Naive thymus-derived CD8-positive, alpha-beta T cell (primary cell): Measurements from ENCODE around the gene COX15. TPM values are rescaled to one million over a fixed set of nuclear protein-coding genes. Genes with fewer than 3 reads are reported as not detected.
"Not testable (repeated sequence)": the region's sequence is repeated elsewhere in the genome, so short reads cannot be mapped to it uniquely, and the experiment has no call there.

Experiments used
- ATAC-seq, 2 donors: fragments of 150-1000 bp; cut with Tn5 transposase in 1 of 2; sonication (Bioruptor Pico), chemical (Tn5 transposase) in 1 of 2; 1 replicate in 1 of 2; 2 replicates in 1 of 2; pipeline ENCODE4 v1.10.0; 2021; ENCODE audit warnings: mild to moderate bottlenecking in 2 of 2, moderate library complexity in 2 of 2
- POLR2A ChIA-PET: fragments of 350-600 bp; sonication (Branson Sonifier 250); formaldehyde crosslinking; loops from one replicate; lab custom pipeline; 2021; ENCODE audit warnings: antibody characterized with exemption; lab: Charles Lee
- DNase-seq, 10 donors: peaks; one replicate each; pipeline versions ENCODE4 v3.0.0 to v3.0.0-alpha.2; 2020 to 2022
- H3K27ac Mint-ChIP-seq, 10 donors: one replicate each; pipeline ENCODE4 v1.8.0; 2020 to 2022; ENCODE audit warnings: mild to moderate bottlenecking in 10 of 10, mixed read lengths in 10 of 10, moderate library complexity in 4 of 10, inconsistent platforms in 1 of 10
- H3K27me3 Mint-ChIP-seq, 5 donors: one replicate each; pipeline ENCODE4 v1.8.0; 2021 to 2022; ENCODE audit warnings: mixed read lengths in 5 of 5
- H3K36me3 Mint-ChIP-seq, 3 donors: one replicate each; pipeline ENCODE4 v1.8.0; 2020 to 2022; ENCODE audit warnings: mixed read lengths in 3 of 3, mild to moderate bottlenecking in 2 of 3, inconsistent platforms in 1 of 3
- H3K4me1 Mint-ChIP-seq, 4 donors: one replicate each; pipeline ENCODE4 v1.8.0; 2021 to 2022; ENCODE audit warnings: mixed read lengths in 4 of 4
- H3K4me3 Mint-ChIP-seq, 10 donors: one replicate each; pipeline ENCODE4 v1.8.0; 2020 to 2022; ENCODE audit warnings: mild to moderate bottlenecking in 10 of 10, mixed read lengths in 10 of 10, moderate library complexity in 6 of 10, inconsistent platforms in 1 of 10
- H3K9me3 Mint-ChIP-seq, 9 donors: one replicate each; pipeline ENCODE4 v1.8.0; 2020 to 2022; ENCODE audit warnings: mixed read lengths in 9 of 9, mild to moderate bottlenecking in 3 of 9, inconsistent platforms in 1 of 9, moderate library complexity in 1 of 9
- polyA plus RNA-seq, 3 donors: library from polyadenylated mRNA; unstranded; fragments of 300-500 nt; fragmentation: Illumina TruSeq; gene quantifications; one replicate each; pipeline ENCODE4 v1.2.3, GENCODE V29; 2021
- total RNA-seq, 8 experiments: library from RNA in 2 of 8; stranded (reverse) in 2 of 8; gene quantifications; one replicate each; pipeline ENCODE4 v1.2.3 and lab custom pipeline; 2021 to 2026

Gene COX15
- total and polyA plus RNA-seq, 5 experiments from 2014 or later = 33.3 to 39.4 (median 34.2) TPM

GRCh38 chr10:99734111-99734510 lies 2.2 kb upstream of the COX15 start:
- Mint-ChIP-seq H3K4me3 (peak overlapping the region in 3 of 10 donors; percentile 81 to 100 (median 82)), H3K27ac (peak overlapping the region in 2 of 10 donors; percentile 48 to 70), H3K4me1 (peaks cover 24 to 57% (median 53%) of the 10 kb centered on the region in 4 donors), H3K36me3 (peaks cover 17 to 42% (median 18%) of the 10 kb centered on the region in 3 donors)
- H3K27me3 Mint-ChIP-seq, H3K9me3 Mint-ChIP-seq, ATAC-seq, DNase-seq, POLR2A ChIA-PET: not testable (repeated sequence)

- POLR2A ChIA-PET = no interaction called here
- H3K27ac Mint-ChIP-seq = peak overlapping the region in 7 of 10 donors; percentile 41 to 85 (median 70)
- H3K27me3 Mint-ChIP-seq = peaks cover 0 to 1% (median 0%) of the 10 kb centered on the region in 5 donors
- peak overlapping the region; percentile 50 to 100 (median 80) for H3K4me3 Mint-ChIP-seq
- peaks cover 24 to 63% (median 57%) of the 10 kb centered on the region in 4 donors for H3K4me1 Mint-ChIP-seq
- ATAC-seq (no peak), DNase-seq (no peak)
- H3K9me3 Mint-ChIP-seq = no peaks in the 10 kb centered on the region
- peaks cover 9 to 43% (median 14%) of the 10 kb centered on the region in 3 donors for H3K36me3 Mint-ChIP-seq
Observed at GRCh38 chr10:99733366-99733765, 1.4 kb upstream of the COX15 start.

- POLR2A ChIA-PET = interaction anchor here (1.3 to 2.3 kb wide), 5 partner anchors 9 to 779 kb away, joined by 3 to 14 read pairs (median 5); partner anchors contain the start of genes ENTPD7 and SLC25A28
- Mint-ChIP-seq H3K4me3 (peak overlapping the region; percentile 99 to 100 (median 100)), H3K27me3 (peaks cover 0 to 1% (median 0%) of the 10 kb centered on the region in 5 donors), H3K4me1 (peaks cover 23 to 56% (median 50%) of the 10 kb centered on the region in 4 donors), H3K27ac (peak overlapping the region; percentile 97 to 100 (median 99)), H3K9me3 (no peaks in the 10 kb centered on the region), H3K36me3 (peaks cover 0 to 44% (median 15%) of the 10 kb centered on the region in 3 donors)
- peak in 1 of 10 donors; percentile 0 for DNase-seq
- ATAC-seq = no peak
Observed at GRCh38 chr10:99731306-99732032, 458 bp downstream of the COX15 start.

GRCh38 chr10:99730026-99730425 lies 1.9 kb downstream of the COX15 start:
- ATAC-seq = no peak
- Mint-ChIP-seq H3K36me3 (peaks cover 0 to 50% (median 26%) of the 10 kb centered on the region in 3 donors), H3K4me1 (peaks cover 20 to 44% (median 37%) of the 10 kb centered on the region in 4 donors), H3K9me3 (no peaks in the 10 kb centered on the region), H3K27me3 (peaks cover 0 to 1% (median 0%) of the 10 kb centered on the region in 5 donors), H3K4me3 (peak overlapping the region in 2 of 10 donors; percentile 44 to 57), H3K27ac (peak overlapping the region in 1 of 10 donors; percentile 24)
- POLR2A ChIA-PET = no interaction called here
- no peak for DNase-seq

- no peaks in the 10 kb centered on the region for H3K9me3 Mint-ChIP-seq
- ATAC-seq = no peak
- no peaks in the 10 kb centered on the region for H3K27me3 Mint-ChIP-seq
- H3K4me3 Mint-ChIP-seq = no peak overlapping the region
- peaks cover 10 to 92% (median 21%) of the 10 kb centered on the region in 3 donors for H3K36me3 Mint-ChIP-seq
- no peak for DNase-seq
- peaks cover 0 to 6% (median 1%) of the 10 kb centered on the region in 4 donors for H3K4me1 Mint-ChIP-seq
- H3K27ac Mint-ChIP-seq = peak overlapping the region in 1 of 10 donors; percentile 6
- POLR2A ChIA-PET = interaction anchor here (1.7 kb wide), 1 partner anchor 12 kb away, joined by 4 read pairs; the partner anchor contains the start of gene CUTC
Observed at GRCh38 chr10:99720387-99720786, 11.5 kb downstream of the COX15 start.

- Mint-ChIP-seq H3K9me3 (no peaks in the 10 kb centered on the region), H3K27ac (no peak overlapping the region), H3K4me3 (no peak overlapping the region), H3K27me3 (no peaks in the 10 kb centered on the region), H3K36me3 (peaks cover 0 to 87% (median 12%) of the 10 kb centered on the region in 3 donors), H3K4me1 (peaks cover 0 to 2% (median under 1%) of the 10 kb centered on the region in 4 donors)
- DNase-seq (no peak), ATAC-seq (no peak)
- POLR2A ChIA-PET = interaction anchor here (0.7 kb wide), 1 partner anchor 1887 kb away, joined by 4 read pairs; no protein-coding TSS in a partner anchor
Observed at GRCh38 chr10:99714446-99714845, 17.5 kb downstream of the COX15 start.

GRCh38 chr10:99711129-99711719 lies 20.7 kb downstream of the COX15 start:
- no peak overlapping the region for H3K4me3 Mint-ChIP-seq
- peaks cover 0 to 71% (median 3%) of the 10 kb centered on the region in 3 donors for H3K36me3 Mint-ChIP-seq
- ATAC-seq = peak; percentile 65 to 69
- peak in 4 of 10 donors; percentile 20 to 36 (median 34) for DNase-seq
- H3K27me3 Mint-ChIP-seq = no peaks in the 10 kb centered on the region
- no peak overlapping the region for H3K27ac Mint-ChIP-seq
- peaks cover 0 to 7% (median 2%) of the 10 kb centered on the region in 4 donors for H3K4me1 Mint-ChIP-seq
- H3K9me3 Mint-ChIP-seq = no peaks in the 10 kb centered on the region
- POLR2A ChIA-PET = no interaction called here

- POLR2A ChIA-PET = no interaction called here
- DNase-seq (no peak), ATAC-seq (no peak)
- Mint-ChIP-seq H3K27ac (peak overlapping the region in 3 of 10 donors; percentile 32 to 62 (median 60)), H3K9me3 (no peaks in the 10 kb centered on the region), H3K27me3 (no peaks in the 10 kb centered on the region), H3K36me3 (peaks cover 0 to 68% (median 3%) of the 10 kb centered on the region in 3 donors), H3K4me3 (no peak overlapping the region), H3K4me1 (peaks cover 0 to 7% (median 3%) of the 10 kb centered on the region in 4 donors)
Observed at GRCh38 chr10:99709480-99710229, 22.3 kb downstream of the COX15 start.

GRCh38 chr10:99708428-99709012 lies 23.4 kb downstream of the COX15 start:
- no peak overlapping the region for H3K27ac Mint-ChIP-seq
- DNase-seq (no peak), ATAC-seq (no peak)
- no peaks in the 10 kb centered on the region for H3K9me3 Mint-ChIP-seq
- H3K27me3 Mint-ChIP-seq = no peaks in the 10 kb centered on the region
- no peak overlapping the region for H3K4me3 Mint-ChIP-seq
- peaks cover 0 to 7% (median 3%) of the 10 kb centered on the region in 4 donors for H3K4me1 Mint-ChIP-seq
- POLR2A ChIA-PET = no interaction called here
- peaks cover 0 to 67% (median 3%) of the 10 kb centered on the region in 3 donors for H3K36me3 Mint-ChIP-seq

GRCh38 chr10:99700649-99701048 lies 31.3 kb downstream of the COX15 start:
- POLR2A ChIA-PET = no interaction called here
- DNase-seq (no peak), ATAC-seq (no peak)
- Mint-ChIP-seq H3K36me3 (peaks cover 9 to 87% (median 32%) of the 10 kb centered on the region in 3 donors), H3K27ac (no peak overlapping the region), H3K27me3 (no peaks in the 10 kb centered on the region), H3K4me1 (peaks cover 0 to 6% (median 0%) of the 10 kb centered on the region in 4 donors), H3K4me3 (no peak overlapping the region), H3K9me3 (no peaks in the 10 kb centered on the region)

- H3K9me3 Mint-ChIP-seq = no peaks in the 10 kb centered on the region
- DNase-seq (no peak), ATAC-seq (no peak)
- peaks cover 9 to 79% (median 32%) of the 10 kb centered on the region in 3 donors for H3K36me3 Mint-ChIP-seq
- no peak overlapping the region for H3K4me3 Mint-ChIP-seq
- H3K27me3 Mint-ChIP-seq = no peaks in the 10 kb centered on the region
- H3K27ac Mint-ChIP-seq = peak overlapping the region in 2 of 10 donors; percentile 10 to 13
- peaks cover 0 to 3% (median 0%) of the 10 kb centered on the region in 4 donors for H3K4me1 Mint-ChIP-seq
- POLR2A ChIA-PET = no interaction called here
Observed at GRCh38 chr10:99698504-99699080, 33.3 kb downstream of the COX15 start.
